ENCODE results near the gene TBL1XR1. TPM values are rescaled to one million over a fixed set of nuclear protein-coding genes. Genes with fewer than 3 reads are reported as not detected.

The TBL1XR1 gene
- total and polyA plus RNA-seq, 8 donors, result 14.1 to 93.0 (median 47.2) TPM

DNA sequence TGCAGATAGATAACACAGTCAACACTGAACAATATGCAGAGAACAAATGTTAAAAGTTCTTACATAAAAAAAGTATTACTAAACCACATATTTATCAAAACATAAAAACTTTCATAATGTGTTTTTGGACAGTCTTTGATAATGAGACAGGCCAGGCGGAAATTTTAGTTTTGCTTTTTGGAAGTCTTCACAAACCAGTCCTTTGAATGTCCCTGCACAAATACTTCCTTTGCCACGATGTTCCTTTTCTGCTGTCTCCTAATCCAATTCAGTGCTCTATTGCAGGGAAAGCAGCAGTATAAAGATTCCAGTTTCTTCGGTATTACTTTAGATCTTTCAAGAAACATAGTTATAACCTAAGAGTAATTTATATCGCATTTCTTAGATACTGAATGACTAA is 135.9 kb downstream of the TBL1XR1 start:
- no peak overlapping the region for H3K27ac ChIP-seq
- intact Hi-C loops (cut with DNase I), result loop anchor here in 1 of 3 donors (10.0 kb wide), 1 partner anchor 133 kb away; the partner anchor contains the start of gene TBL1XR1
- no peak overlapping the region for H3K4me3 ChIP-seq
- H3K27me3 ChIP-seq, result no peaks in the 10 kb centered on the region
- ATAC-seq (no peak), DNase-seq (no peak), FAIRE-seq (peak; percentile 76)
- WGBS, 2 donors, result 84 to 87% methylated on average over 4 of the region's 4 CpGs
- TF ChIP-seq, protein P1, sequence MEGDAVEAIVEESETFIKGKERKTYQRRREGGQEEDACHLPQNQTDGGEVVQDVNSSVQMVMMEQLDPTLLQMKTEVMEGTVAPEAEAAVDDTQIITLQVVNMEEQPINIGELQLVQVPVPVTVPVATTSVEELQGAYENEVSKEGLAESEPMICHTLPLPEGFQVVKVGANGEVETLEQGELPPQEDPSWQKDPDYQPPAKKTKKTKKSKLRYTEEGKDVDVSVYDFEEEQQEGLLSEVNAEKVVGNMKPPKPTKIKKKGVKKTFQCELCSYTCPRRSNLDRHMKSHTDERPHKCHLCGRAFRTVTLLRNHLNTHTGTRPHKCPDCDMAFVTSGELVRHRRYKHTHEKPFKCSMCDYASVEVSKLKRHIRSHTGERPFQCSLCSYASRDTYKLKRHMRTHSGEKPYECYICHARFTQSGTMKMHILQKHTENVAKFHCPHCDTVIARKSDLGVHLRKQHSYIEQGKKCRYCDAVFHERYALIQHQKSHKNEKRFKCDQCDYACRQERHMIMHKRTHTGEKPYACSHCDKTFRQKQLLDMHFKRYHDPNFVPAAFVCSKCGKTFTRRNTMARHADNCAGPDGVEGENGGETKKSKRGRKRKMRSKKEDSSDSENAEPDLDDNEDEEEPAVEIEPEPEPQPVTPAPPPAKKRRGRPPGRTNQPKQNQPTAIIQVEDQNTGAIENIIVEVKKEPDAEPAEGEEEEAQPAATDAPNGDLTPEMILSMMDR (IDR thresholded peaks at IDR 0.05), result no peak
- H3K9me3 ChIP-seq, result no peaks in the 10 kb centered on the region
- H3K36me3 ChIP-seq, result no peaks in the 10 kb centered on the region
- peaks cover 0 to 8% (median 4%) of the 10 kb centered on the region in 3 donors for H3K4me1 ChIP-seq

DNA sequence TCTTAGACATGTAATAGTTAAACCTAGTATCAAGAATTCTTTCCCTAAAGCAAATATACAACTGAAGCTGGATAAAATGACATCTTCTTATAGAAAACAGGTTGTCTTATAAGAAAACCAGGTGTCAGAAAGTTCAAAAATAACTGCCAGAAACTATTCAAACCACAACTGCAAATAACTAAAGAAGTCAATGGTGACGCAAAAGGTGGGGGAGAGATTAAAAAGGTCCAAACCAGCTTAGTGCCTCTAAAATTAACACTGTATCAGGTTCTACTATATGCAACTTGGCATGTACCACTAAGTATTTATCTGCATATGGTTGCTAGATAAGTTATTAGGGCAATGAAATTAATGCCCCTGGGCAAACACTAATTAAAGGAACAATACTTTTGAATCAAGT is 136.8 kb downstream of the TBL1XR1 start:
- H3K36me3 ChIP-seq, result no peaks in the 10 kb centered on the region
- peaks cover 0 to 5% (median 4%) of the 10 kb centered on the region in 3 donors for H3K4me1 ChIP-seq
- ATAC-seq, result no peak
- WGBS, 2 donors, result 73 to 77% methylated on average over 1 of the region's 1 CpG
- no peak for DNase-seq
- no peaks in the 10 kb centered on the region for H3K9me3 ChIP-seq
- H3K27me3 ChIP-seq, result no peaks in the 10 kb centered on the region
- TF ChIP-seq, protein P1 (IDR thresholded peaks at IDR 0.05), result no peak
- intact Hi-C loops (cut with DNase I), result loop anchor here in 1 of 3 donors (10.0 kb wide), 1 partner anchor 134 kb away; the partner anchor contains the start of gene TBL1XR1
- FAIRE-seq, result no peak
- no peak overlapping the region for H3K4me3 ChIP-seq
- H3K27ac ChIP-seq, result no peak overlapping the region

DNA sequence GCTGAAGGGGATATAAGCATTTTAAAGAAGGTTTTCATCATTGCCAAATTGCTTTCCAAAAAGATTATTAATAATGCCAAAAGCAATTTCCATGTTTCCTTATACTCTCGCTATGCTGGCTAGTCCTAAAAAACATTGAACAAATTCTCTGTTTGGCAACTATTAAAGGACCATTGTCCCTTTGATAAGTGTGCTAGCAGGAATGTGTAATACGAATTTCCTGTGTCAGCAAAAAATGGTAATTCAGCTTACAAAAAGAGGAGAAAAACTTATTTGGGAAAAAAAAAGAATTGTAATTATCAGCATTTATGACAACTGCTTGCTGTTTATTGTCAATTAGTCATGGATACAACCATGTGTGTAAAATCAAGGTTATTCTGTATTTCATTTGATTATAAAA is 138.6 kb downstream of the TBL1XR1 start:
- DNase-seq, result no peak
- peaks cover 0 to 5% (median 4%) of the 10 kb centered on the region in 3 donors for H3K4me1 ChIP-seq
- TF ChIP-seq, protein P1 (IDR thresholded peaks at IDR 0.05), result no peak
- WGBS, 2 donors, result 64 to 77% methylated on average over 2 of the region's 2 CpGs
- no peak overlapping the region for H3K27ac ChIP-seq
- intact Hi-C loops (cut with DNase I), result loop anchor here in 2 of 3 donors (10.0 kb wide), 2 partner anchors 136 to 1266 kb away; partner anchors contain the start of gene TBL1XR1 (in 1 of the 2)
- no peak overlapping the region for H3K4me3 ChIP-seq
- no peaks in the 10 kb centered on the region for H3K36me3 ChIP-seq
- H3K27me3 ChIP-seq, result no peaks in the 10 kb centered on the region
- H3K9me3 ChIP-seq, result no peaks in the 10 kb centered on the region
- no peak for ATAC-seq
- no peak for FAIRE-seq

DNA sequence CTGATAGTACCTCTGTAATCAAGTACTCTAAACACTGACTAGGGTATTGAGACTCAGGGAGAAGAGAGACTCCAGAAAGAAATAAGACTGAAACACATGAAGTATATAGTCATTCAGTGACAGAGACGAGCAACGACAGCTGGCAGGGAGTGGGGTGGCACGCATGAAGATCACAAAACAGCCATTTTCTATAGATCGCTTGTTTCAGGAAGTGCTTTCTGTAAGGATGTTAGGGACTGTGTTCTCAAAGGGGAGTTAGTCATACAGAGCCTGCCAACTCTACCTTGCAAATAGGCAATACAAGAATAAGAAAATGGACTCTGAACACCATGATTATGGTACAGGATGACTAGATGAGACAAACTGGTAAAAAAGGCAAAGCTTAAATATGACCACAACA is 139.5 kb downstream of the TBL1XR1 start:
- peaks cover 0 to 5% (median 4%) of the 10 kb centered on the region in 3 donors for H3K4me1 ChIP-seq
- intact Hi-C loops (cut with DNase I), result loop anchor here in 2 of 3 donors (10.0 kb wide), 2 partner anchors 137 to 1267 kb away; partner anchors contain the start of gene TBL1XR1 (in 1 of the 2)
- 95 to 96% methylated on average over 4 of the region's 4 CpGs for WGBS, 2 donors
- TF ChIP-seq, protein P1 (IDR thresholded peaks at IDR 0.05), result no peak
- no peak overlapping the region for H3K27ac ChIP-seq
- FAIRE-seq, result no peak
- H3K27me3 ChIP-seq, result no peaks in the 10 kb centered on the region
- H3K36me3 ChIP-seq, result no peaks in the 10 kb centered on the region
- no peaks in the 10 kb centered on the region for H3K9me3 ChIP-seq
- DNase-seq, result no peak
- no peak overlapping the region for H3K4me3 ChIP-seq
- ATAC-seq, result no peak

DNA sequence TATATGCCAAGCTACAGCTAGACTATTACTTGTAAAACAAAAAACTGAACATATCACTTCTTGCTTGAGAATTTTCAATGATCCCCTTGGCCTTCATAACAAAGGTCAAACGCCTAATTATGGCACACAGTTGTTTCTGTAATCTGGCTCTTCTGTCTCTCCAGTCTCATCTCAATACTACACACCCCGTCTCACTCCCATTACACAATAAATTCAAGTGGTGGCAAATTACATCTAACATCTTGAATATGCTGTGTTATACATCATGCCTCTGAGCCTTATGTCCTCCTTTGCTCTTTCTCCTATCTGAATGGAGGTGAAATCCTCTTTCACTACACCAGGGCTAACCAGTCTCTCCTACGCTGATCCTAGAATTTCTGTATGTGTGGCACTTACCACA is 140.4 kb downstream of the TBL1XR1 start:
- TF ChIP-seq, protein P1 (IDR thresholded peaks at IDR 0.05), result no peak
- no peak for FAIRE-seq
- 90 to 93% methylated on average over 3 of the region's 3 CpGs for WGBS, 2 donors
- DNase-seq, result no peak
- no peak overlapping the region for H3K4me3 ChIP-seq
- no peaks in the 10 kb centered on the region for H3K9me3 ChIP-seq
- intact Hi-C loops (cut with DNase I), result loop anchor here in 2 of 3 donors (10.0 kb wide), 2 partner anchors 138 to 1268 kb away; partner anchors contain the start of gene TBL1XR1 (in 1 of the 2)
- no peak for ATAC-seq
- H3K27me3 ChIP-seq, result no peaks in the 10 kb centered on the region
- H3K27ac ChIP-seq, result no peak overlapping the region
- H3K36me3 ChIP-seq, result no peaks in the 10 kb centered on the region
- no peaks in the 10 kb centered on the region for H3K4me1 ChIP-seq

All from pancreas (tissue), 10 donors.